ENCODE measurements around the gene PLXNA2. TPM values are rescaled to one million over a fixed set of nuclear protein-coding genes. Genes with fewer than 3 reads are reported as not detected.

PLXNA2 gene
- total and polyA plus RNA-seq, 7 donors, result 4.4 to 33.6 (median 20.8) TPM

DNA sequence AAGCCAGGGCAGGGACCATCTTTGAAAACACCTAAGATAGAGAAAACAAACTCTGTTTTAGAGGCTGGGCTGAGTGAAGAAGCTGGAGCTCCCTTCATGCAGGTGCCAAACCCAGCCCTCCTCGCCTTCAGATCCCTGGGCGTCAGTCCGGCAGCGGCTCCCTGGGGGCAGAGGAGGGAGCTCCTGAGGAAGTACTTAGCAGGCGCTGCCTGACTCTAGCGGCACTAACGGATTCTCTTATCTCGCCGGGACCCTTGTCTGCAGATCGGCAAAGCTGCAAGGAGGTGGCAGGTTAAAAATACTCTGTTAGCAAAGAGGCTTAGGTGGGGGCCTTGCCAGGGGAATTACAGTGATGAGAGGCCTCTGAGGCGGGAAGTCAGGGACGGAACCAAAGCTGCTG lies 79.6 kb downstream of the PLXNA2 start:
- no peaks in the 10 kb centered on the region for H3K36me3 ChIP-seq (ENCODE audit: insufficient read depth in 1 of 2, low read depth in 1 of 2)
- intact Hi-C loops (cut with DNase I), result no loop called here
- H3K9me3 ChIP-seq, result no peaks in the 10 kb centered on the region
- peaks cover 62% of the 10 kb centered on the region for H3K4me1 ChIP-seq
- 50 to 69% (median 56%) methylated on average over 12 of the region's 12 CpGs for WGBS, 3 donors
- H3K27me3 ChIP-seq (ENCODE audit: insufficient read depth in 3 of 3, low read length in 2 of 3), result no peaks in the 10 kb centered on the region
- H3K27ac ChIP-seq, result no peak overlapping the region
- H3K4me3 ChIP-seq, result no peak overlapping the region
- TF ChIP-seq, protein P1, sequence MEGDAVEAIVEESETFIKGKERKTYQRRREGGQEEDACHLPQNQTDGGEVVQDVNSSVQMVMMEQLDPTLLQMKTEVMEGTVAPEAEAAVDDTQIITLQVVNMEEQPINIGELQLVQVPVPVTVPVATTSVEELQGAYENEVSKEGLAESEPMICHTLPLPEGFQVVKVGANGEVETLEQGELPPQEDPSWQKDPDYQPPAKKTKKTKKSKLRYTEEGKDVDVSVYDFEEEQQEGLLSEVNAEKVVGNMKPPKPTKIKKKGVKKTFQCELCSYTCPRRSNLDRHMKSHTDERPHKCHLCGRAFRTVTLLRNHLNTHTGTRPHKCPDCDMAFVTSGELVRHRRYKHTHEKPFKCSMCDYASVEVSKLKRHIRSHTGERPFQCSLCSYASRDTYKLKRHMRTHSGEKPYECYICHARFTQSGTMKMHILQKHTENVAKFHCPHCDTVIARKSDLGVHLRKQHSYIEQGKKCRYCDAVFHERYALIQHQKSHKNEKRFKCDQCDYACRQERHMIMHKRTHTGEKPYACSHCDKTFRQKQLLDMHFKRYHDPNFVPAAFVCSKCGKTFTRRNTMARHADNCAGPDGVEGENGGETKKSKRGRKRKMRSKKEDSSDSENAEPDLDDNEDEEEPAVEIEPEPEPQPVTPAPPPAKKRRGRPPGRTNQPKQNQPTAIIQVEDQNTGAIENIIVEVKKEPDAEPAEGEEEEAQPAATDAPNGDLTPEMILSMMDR (IDR thresholded peaks at IDR 0.05), result no peak
- ATAC-seq (no peak), DNase-seq (no peak)

GRCh38 chr1:208163539-208163938 lies 80.6 kb downstream of the PLXNA2 start:
- H3K9me3 ChIP-seq, result no peaks in the 10 kb centered on the region
- TF ChIP-seq, protein P1 (IDR thresholded peaks at IDR 0.05), result no peak
- H3K4me1 ChIP-seq, result peaks cover 73% of the 10 kb centered on the region
- H3K27ac ChIP-seq, result peak overlapping the region; percentile 88
- ATAC-seq (no peak), DNase-seq (no peak)
- intact Hi-C loops (cut with DNase I), result no loop called here
- H3K4me3 ChIP-seq, result no peak overlapping the region
- WGBS, 3 donors, result 71 to 96% (median 82%) methylated on average over 1 of the region's 1 CpG
- no peaks in the 10 kb centered on the region for H3K36me3 ChIP-seq (ENCODE audit: insufficient read depth in 1 of 2, low read depth in 1 of 2)
- H3K27me3 ChIP-seq (ENCODE audit: insufficient read depth in 3 of 3, low read length in 2 of 3), result no peaks in the 10 kb centered on the region

DNA sequence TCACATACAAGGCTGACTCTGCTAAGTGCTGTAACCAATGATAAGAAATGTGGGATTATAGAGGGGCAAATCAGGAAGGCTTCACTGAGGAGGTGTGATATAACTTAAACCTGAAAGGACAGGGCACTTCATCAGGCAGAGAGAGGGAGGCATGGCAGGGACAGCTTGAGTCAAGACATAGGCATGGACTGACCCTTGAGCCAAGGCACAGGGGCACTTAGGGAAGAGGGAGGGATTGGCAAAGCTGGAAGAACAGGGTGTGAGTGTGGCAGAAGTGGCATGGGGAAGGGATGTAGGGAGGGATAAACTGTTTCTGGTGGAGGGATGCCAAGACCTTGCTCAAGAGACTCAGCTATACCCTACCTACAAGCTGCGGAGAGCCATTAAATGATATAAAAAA lies 81.3 kb downstream of the PLXNA2 start:
- H3K27me3 ChIP-seq (ENCODE audit: insufficient read depth in 3 of 3, low read length in 2 of 3), result no peaks in the 10 kb centered on the region
- H3K4me3 ChIP-seq, result no peak overlapping the region
- 60 to 92% (median 63%) methylated on average over 1 of the region's 1 CpG for WGBS, 3 donors
- intact Hi-C loops (cut with DNase I), result no loop called here
- H3K9me3 ChIP-seq, result no peaks in the 10 kb centered on the region
- H3K27ac ChIP-seq, result peak overlapping the region; percentile 88
- H3K4me1 ChIP-seq, result peaks cover 79% of the 10 kb centered on the region
- ATAC-seq, result peak in 3 of 4 donors; percentile 39 to 80 (median 79)
- TF ChIP-seq, protein P1 (IDR thresholded peaks at IDR 0.05), result no peak
- peak in 1 of 2 donors; percentile 81 for DNase-seq
- H3K36me3 ChIP-seq (ENCODE audit: insufficient read depth in 1 of 2, low read depth in 1 of 2), result no peaks in the 10 kb centered on the region

GRCh38 chr1:208161656-208162375 lies 82.4 kb downstream of the PLXNA2 start:
- peak; percentile 41 to 56 (median 54) for ATAC-seq
- peaks cover 90% of the 10 kb centered on the region for H3K4me1 ChIP-seq
- H3K4me3 ChIP-seq, result no peak overlapping the region
- DNase-seq, result no peak
- intact Hi-C loops (cut with DNase I), result no loop called here
- no peaks in the 10 kb centered on the region for H3K9me3 ChIP-seq
- TF ChIP-seq, protein P1 (IDR thresholded peaks at IDR 0.05), result no peak
- 14 to 23% (median 15%) methylated on average over 6 of the region's 6 CpGs for WGBS, 3 donors
- H3K36me3 ChIP-seq (ENCODE audit: insufficient read depth in 1 of 2, low read depth in 1 of 2), result no peaks in the 10 kb centered on the region
- no peaks in the 10 kb centered on the region for H3K27me3 ChIP-seq (ENCODE audit: insufficient read depth in 3 of 3, low read length in 2 of 3)
- H3K27ac ChIP-seq, result peak overlapping the region; percentile 88

GRCh38 chr1:208161005-208161404 lies 83.2 kb downstream of the PLXNA2 start:
- H3K36me3 ChIP-seq (ENCODE audit: insufficient read depth in 1 of 2, low read depth in 1 of 2), result no peaks in the 10 kb centered on the region
- ATAC-seq (no peak), DNase-seq (no peak)
- peaks cover 91% of the 10 kb centered on the region for H3K4me1 ChIP-seq
- no peak overlapping the region for H3K4me3 ChIP-seq
- peak overlapping the region; percentile 88 for H3K27ac ChIP-seq
- TF ChIP-seq, protein P1 (IDR thresholded peaks at IDR 0.05), result no peak
- WGBS, 3 donors, result 88 to 90% (median 90%) methylated on average over 1 of the region's 1 CpG
- H3K27me3 ChIP-seq (ENCODE audit: insufficient read depth in 3 of 3, low read length in 2 of 3), result no peaks in the 10 kb centered on the region
- H3K9me3 ChIP-seq, result no peaks in the 10 kb centered on the region
- intact Hi-C loops (cut with DNase I), result no loop called here

Measured in psoas muscle (tissue), 8 donors.